ENCODE data around the gene PLEKHA6. TPM values are rescaled to one million over a fixed set of nuclear protein-coding genes. Genes with fewer than 3 reads are reported as not detected.

The PLEKHA6 gene
- total RNA-seq, 6 experiments from 2014 or later = 16.6 to 31.1 (median 22.1) TPM

GRCh38 chr1:204278251-204278650 lies 81.5 kb downstream of the PLEKHA6 start:
- H3K27ac ChIP-seq = no peak overlapping the region
- peaks cover 0 to 59% (median 27%) of the 10 kb centered on the region in 4 donors for H3K4me1 ChIP-seq
- intact Hi-C loops (cut with DNase I) = no loop called here
- DNase-seq (no peak), ATAC-seq (no peak)
- peaks cover 0 to 14% (median 8%) of the 10 kb centered on the region in 4 donors for H3K36me3 ChIP-seq
- no peaks in the 10 kb centered on the region for H3K27me3 ChIP-seq
- H3K4me3 ChIP-seq = no peak overlapping the region
- WGBS (ENCODE audit: insufficient coverage, low coverage, low lambda C conversion rate, missing lambda C conversion rate) = 21% methylated on average over 4 of the region's 4 CpGs
- TF ChIP-seq CTCF (IDR thresholded peaks at IDR 0.05) (no peak), POLR2A (IDR thresholded peaks at IDR 0.05) (no peak)
- H3K9me3 ChIP-seq = no peaks in the 10 kb centered on the region

- peaks cover 0 to 56% (median 26%) of the 10 kb centered on the region in 4 donors for H3K4me1 ChIP-seq
- 70% methylated on average over 7 of the region's 14 CpGs for WGBS (ENCODE audit: insufficient coverage, low coverage, low lambda C conversion rate, missing lambda C conversion rate)
- DNase-seq (no peak), ATAC-seq (no peak)
- H3K27ac ChIP-seq = no peak overlapping the region
- no peak overlapping the region for H3K4me3 ChIP-seq
- H3K9me3 ChIP-seq = no peaks in the 10 kb centered on the region
- intact Hi-C loops (cut with DNase I) = no loop called here
- TF ChIP-seq CTCF (IDR thresholded peaks at IDR 0.05) = no peak
- no peak for TF ChIP-seq POLR2A (IDR thresholded peaks at IDR 0.05)
- H3K36me3 ChIP-seq = peaks cover under 1 to 19% (median 14%) of the 10 kb centered on the region in 4 donors
- no peaks in the 10 kb centered on the region for H3K27me3 ChIP-seq
These were observed 82.0 kb downstream of the PLEKHA6 start for GRCh38 chr1:204277563-204278219.

- intact Hi-C loops (cut with DNase I) = no loop called here
- no peak overlapping the region for H3K4me3 ChIP-seq
- 68% methylated on average over 5 of the region's 9 CpGs for WGBS (ENCODE audit: insufficient coverage, low coverage, low lambda C conversion rate, missing lambda C conversion rate)
- DNase-seq (no peak), ATAC-seq (no peak)
- H3K27me3 ChIP-seq = no peaks in the 10 kb centered on the region
- no peak overlapping the region for H3K27ac ChIP-seq
- peaks cover 5 to 28% (median 18%) of the 10 kb centered on the region in 4 donors for H3K36me3 ChIP-seq
- H3K4me1 ChIP-seq = peaks cover 0 to 40% (median 19%) of the 10 kb centered on the region in 4 donors
- no peak for TF ChIP-seq POLR2A (IDR thresholded peaks at IDR 0.05)
- no peak for TF ChIP-seq CTCF (IDR thresholded peaks at IDR 0.05)
- no peaks in the 10 kb centered on the region for H3K9me3 ChIP-seq
These were observed 83.9 kb downstream of the PLEKHA6 start for GRCh38 chr1:204275695-204276370.

GRCh38 chr1:204274446-204274845 lies 85.3 kb downstream of the PLEKHA6 start:
- no peak for ATAC-seq
- TF ChIP-seq CTCF (IDR thresholded peaks at IDR 0.05) = no peak
- TF ChIP-seq POLR2A (IDR thresholded peaks at IDR 0.05) = no peak
- peaks cover 5 to 28% (median 18%) of the 10 kb centered on the region in 4 donors for H3K36me3 ChIP-seq
- intact Hi-C loops (cut with DNase I) = no loop called here
- no peaks in the 10 kb centered on the region for H3K27me3 ChIP-seq
- DNase-seq = no peak
- no peak overlapping the region for H3K27ac ChIP-seq
- WGBS (ENCODE audit: insufficient coverage, low coverage, low lambda C conversion rate, missing lambda C conversion rate) = 53% methylated on average over 2 of the region's 2 CpGs
- no peaks in the 10 kb centered on the region for H3K9me3 ChIP-seq
- peaks cover 0 to 28% (median 11%) of the 10 kb centered on the region in 4 donors for H3K4me1 ChIP-seq
- no peak overlapping the region for H3K4me3 ChIP-seq

Measured in right lobe of liver (tissue), 6 donors.